ENCODE data around the gene WT1.

WT1 gene

DNA sequence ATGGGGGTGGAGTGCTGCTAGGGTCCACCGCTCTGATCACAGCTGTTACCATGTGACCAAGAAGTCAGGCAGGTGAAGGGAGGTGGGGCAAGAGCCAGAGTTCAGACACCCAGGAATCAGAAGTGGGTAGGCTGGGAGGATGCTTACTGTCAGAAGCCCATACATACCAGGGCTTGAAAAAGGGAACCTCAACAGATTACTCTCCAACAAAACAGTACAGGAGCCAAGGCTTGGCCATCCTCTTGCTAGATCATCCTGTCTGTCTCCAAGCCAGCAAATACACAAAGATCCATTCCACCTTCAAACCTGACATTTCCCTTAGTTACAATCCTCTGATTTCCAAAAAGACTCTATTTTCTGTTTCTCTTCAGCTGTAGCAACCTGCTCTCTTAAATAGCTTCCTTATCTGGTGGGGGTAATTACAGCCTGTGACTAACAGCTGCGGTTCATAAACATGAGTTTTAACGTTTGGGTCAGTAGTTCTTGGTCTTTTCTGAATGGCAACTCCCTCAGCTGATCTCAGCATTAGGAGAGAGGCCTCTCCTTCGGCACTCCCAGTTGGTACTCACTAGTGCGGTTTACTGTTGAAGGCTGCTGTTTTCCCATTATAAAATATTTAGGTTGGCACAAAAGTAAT is 31.1 kb upstream of the WT1 start:
- no peak overlapping the region for H3K4me3 ChIP-seq (ENCODE audit: low read length)
- TF ChIP-seq, protein P1, sequence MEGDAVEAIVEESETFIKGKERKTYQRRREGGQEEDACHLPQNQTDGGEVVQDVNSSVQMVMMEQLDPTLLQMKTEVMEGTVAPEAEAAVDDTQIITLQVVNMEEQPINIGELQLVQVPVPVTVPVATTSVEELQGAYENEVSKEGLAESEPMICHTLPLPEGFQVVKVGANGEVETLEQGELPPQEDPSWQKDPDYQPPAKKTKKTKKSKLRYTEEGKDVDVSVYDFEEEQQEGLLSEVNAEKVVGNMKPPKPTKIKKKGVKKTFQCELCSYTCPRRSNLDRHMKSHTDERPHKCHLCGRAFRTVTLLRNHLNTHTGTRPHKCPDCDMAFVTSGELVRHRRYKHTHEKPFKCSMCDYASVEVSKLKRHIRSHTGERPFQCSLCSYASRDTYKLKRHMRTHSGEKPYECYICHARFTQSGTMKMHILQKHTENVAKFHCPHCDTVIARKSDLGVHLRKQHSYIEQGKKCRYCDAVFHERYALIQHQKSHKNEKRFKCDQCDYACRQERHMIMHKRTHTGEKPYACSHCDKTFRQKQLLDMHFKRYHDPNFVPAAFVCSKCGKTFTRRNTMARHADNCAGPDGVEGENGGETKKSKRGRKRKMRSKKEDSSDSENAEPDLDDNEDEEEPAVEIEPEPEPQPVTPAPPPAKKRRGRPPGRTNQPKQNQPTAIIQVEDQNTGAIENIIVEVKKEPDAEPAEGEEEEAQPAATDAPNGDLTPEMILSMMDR (conservative IDR thresholded peaks at IDR 0.05; ENCODE audit: low read depth, low read length) = no peak
- DNase-seq (ENCODE audit: low read depth) = no peak

DNA sequence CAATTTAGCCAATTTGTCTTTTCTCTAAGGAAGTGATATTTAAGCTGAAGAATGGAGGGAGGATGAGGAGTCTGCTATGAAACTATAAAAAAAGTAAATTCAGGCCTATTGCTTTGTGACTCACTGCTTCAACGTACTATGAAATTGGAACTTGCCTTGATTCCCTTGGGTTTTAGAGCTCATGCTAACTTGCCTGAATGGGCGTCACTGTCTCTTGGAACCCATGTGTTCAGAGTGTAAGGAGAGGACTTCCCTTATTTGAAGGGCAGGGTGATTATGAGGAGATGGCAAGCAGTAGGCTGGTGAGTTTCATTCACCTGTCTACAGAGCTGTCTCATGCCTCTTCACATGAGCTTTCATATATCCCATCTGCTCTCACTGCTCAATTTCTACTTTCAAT is 28.7 kb upstream of the WT1 start:
- TF ChIP-seq, protein P1 (conservative IDR thresholded peaks at IDR 0.05; ENCODE audit: low read depth, low read length) = no peak
- DNase-seq (ENCODE audit: low read depth) = no peak
- H3K4me3 ChIP-seq (ENCODE audit: low read length) = no peak overlapping the region

DNA sequence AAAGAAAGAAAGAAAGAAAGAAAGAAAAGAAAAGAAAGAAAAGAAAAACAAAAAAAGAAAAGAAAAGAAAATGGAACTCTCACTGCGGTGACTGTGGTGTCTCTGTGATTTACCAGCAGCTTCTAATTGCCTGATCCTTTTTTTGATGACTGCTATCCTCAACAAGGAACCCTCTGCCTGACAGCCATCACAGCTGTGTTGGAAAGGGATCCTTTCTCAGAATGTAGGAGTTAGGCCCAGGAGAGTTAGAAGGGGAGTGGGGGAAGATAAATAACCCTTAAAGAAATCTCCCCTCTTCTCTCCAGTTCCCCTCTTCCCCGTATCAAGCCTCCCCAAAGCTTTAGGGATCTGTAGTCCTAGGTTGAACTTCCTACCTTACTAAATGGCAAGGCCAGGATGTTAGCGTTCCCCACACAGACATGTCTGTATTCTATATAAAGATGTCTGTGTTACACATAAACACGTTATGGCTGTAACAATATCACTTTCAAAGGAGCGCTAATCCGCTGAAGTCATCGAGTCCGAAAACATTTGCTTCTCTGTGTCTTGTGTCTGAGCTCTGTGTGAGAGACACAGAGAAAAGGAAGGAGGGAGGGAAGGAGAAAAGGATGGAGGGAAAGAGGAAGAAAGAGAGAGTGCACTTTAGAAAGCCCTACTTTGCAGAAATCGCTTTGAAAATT is 26.8 kb upstream of the WT1 start:
- H3K4me3 ChIP-seq (ENCODE audit: low read length) = no peak overlapping the region
- TF ChIP-seq, protein P1 (conservative IDR thresholded peaks at IDR 0.05; ENCODE audit: low read depth, low read length) = no peak
- DNase-seq (ENCODE audit: low read depth) = no peak

DNA sequence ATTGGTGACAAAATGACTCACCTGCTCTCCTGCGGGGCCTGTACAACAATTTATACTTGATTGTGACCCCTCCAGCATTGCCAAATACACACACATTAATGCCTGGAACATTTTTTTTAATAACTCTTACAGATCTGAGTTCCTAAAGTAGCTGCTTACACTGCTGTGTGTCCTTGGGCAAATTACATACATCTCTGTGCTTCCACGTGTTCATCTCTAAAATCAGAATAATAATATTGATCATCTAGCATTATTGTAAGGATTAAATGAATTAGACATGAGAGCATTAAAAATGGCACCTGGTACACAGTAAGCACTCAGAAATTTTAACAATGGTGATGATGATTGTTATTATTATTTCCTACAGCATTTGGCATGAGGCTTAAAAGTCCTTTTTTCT is 21.5 kb upstream of the WT1 start:
- H3K4me3 ChIP-seq (ENCODE audit: low read length) = no peak overlapping the region

DNA sequence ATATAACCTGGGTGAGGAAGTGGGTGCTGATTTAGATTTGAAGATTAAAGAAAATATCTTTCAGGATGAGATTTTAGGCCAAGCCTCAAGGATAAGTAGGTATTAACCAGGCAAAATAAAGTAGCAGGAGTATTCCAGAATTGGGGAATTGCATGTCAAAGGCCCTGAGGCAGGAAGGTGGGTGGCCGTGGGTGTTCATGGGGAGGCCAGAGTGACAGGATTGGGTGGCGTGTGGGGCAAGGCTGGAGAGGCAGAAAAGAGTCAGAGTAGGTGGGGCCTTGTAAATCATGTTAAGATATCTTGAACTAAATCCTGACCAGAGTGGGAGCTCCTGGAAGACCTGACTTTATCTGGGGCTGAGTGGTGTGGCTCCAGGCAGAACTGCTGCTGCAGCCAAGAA is 19.7 kb upstream of the WT1 start:
- TF ChIP-seq, protein P1 (conservative IDR thresholded peaks at IDR 0.05; ENCODE audit: low read depth, low read length) = no peak
- no peak for DNase-seq (ENCODE audit: low read depth)
- no peak overlapping the region for H3K4me3 ChIP-seq (ENCODE audit: low read length)

More for the DNA sequence above, 21.5 kb upstream of the WT1 start:
- TF ChIP-seq, protein P1 (conservative IDR thresholded peaks at IDR 0.05; ENCODE audit: low read depth, low read length) = no peak
- DNase-seq (ENCODE audit: low read depth) = no peak

DNA sequence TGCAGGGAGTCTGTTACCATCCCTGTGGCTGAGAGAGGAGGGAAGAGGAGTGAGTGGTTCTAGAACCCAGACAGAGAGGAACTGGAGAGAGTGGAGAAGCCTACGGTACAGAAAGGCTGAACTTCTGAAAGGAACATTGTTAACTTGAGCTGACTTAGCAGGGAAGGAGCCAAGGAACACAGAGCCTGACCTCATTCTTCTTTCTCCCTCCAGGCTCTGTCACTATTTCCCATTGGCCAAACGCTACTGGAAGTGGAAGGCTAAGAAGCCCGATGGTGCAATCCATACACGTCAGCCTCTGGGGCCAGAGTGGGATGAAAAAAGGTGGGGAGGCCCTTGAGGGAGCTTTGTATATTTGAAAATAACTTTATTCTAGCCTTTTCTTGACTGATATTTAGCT is 16.5 kb upstream of the WT1 start:
- no peak for DNase-seq (ENCODE audit: low read depth)
- TF ChIP-seq, protein P1 (conservative IDR thresholded peaks at IDR 0.05; ENCODE audit: low read depth, low read length) = no peak
- no peak overlapping the region for H3K4me3 ChIP-seq (ENCODE audit: low read length)

DNA sequence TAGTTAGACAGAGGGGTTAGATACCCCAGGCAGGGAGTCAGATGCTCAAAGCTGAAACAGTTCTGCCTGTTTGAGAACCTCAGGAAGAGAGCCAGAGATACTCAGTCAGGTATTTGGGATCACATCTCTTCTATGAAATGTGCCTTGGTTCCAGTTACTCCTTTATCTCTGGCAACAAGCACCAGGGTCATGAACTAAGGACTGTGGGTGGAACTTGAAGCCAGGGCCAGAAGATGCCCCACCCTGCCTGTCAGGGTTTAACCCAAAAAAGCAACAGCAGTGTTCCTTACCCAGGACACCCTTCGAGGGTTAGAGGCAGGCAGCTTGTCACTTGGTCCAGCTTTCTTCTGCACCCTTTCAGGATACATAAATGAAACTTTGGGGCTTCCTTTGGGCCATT is 15.0 kb upstream of the WT1 start:
- TF ChIP-seq, protein P1 (conservative IDR thresholded peaks at IDR 0.05; ENCODE audit: low read depth, low read length) = no peak
- no peak for DNase-seq (ENCODE audit: low read depth)
- no peak overlapping the region for H3K4me3 ChIP-seq (ENCODE audit: low read length)
